H7 (cell line): ENCODE measurements around the gene TMPRSS3. TPM values are rescaled to one million over a fixed set of nuclear protein-coding genes. Genes with fewer than 3 reads are reported as not detected.
A peak's percentile ranks its signal among the peaks of the same experiment; 100 is the strongest.

Experiments used
- DNase-seq: peaks from one replicate; pipeline ENCODE4 v3.0.0; 2012
- H3K27me3 ChIP-seq: 2 replicates; pipeline ENCODE4 v1.6.0; 2011; ENCODE audit warnings: mild to moderate bottlenecking, low read length; ENCODE audit not compliant: control insufficient read depth, insufficient read depth
- H3K36me3 ChIP-seq: replicated peaks from 2 replicates; pipeline ENCODE4 v1.5.1; 2011; ENCODE audit warnings: low read length; ENCODE audit not compliant: control insufficient read depth, insufficient read depth
- H3K4me3 ChIP-seq: 2 replicates; pipeline ENCODE4 v1.5.1; 2011; ENCODE audit warnings: low read depth, mild to moderate bottlenecking, control low read depth, low read length, moderate library complexity; ENCODE audit not compliant: insufficient read depth
- total RNA-seq: library from RNA; depleted of rRNA; stranded (reverse); fragments of >200 nt; shearing (Covaris generic); gene quantifications from 2 replicates; pipeline ENCODE4 v1.2.3, GENCODE V29; 2014

TMPRSS3 gene
- total RNA-seq, 1 experiment from 2014 or later: not detected

DNA sequence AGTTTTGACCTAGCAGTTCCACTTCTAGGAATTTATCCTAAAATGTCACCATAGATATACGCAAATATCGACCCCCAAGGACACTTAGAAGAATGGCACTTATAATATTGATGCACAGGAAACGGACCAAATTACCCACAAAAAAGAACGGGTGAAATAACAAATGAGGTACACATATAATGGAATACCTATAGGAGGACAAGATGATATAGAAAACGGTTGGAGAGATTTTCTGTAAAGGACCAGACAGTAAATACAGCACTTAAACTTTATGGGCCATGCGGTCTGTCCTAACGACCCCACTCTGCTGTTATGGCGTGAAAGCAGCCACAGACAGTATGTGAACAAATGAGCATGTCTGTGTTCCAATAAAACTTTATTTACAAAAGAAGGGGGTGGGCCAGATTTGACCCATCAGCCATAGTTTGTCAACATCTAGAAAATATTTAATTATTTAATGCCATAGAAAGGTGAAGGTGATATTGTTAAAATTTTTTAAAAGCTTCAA, 2.4 kb downstream of the TMPRSS3 start:
- no peak overlapping the region for H3K4me3 ChIP-seq
- H3K36me3 ChIP-seq: no peaks in the 10 kb centered on the region
- no peaks in the 10 kb centered on the region for H3K27me3 ChIP-seq
- DNase-seq: no peak

DNA sequence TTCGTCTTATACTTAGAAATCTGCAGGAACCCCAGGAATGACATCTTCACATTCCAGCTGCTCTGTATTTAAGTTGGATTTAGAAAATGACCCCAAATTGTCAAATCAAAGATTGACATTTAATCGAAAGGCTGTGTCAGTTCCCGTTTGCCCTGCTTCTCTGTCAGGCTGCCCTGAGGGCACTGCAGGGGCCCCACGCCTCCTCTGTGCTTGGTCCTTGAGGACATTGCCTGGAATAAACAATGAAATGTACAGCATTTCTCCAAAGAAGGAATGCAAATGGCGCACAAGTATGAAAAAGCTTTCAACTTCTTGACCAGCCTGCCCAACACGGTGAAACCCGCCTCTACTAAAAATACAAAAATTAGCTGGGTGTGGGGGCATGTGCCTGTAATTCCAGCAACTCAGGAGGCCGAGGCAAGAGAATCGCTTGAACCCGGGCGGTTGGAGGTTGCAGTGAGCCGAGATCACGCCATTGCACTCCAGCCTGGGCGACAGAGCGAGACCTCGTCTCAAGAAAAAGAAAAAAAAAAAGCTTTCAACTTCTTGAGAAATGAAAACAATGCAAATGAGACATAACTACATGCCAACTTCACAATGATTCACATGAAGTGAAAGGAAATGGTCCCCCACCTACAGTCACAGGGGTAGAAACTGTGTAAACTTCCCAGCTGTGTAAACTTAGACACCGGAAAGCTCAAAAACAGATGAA, 3.0 kb downstream of the TMPRSS3 start:
- H3K36me3 ChIP-seq: no peaks in the 10 kb centered on the region
- no peak for DNase-seq
- H3K27me3 ChIP-seq: no peaks in the 10 kb centered on the region
- H3K4me3 ChIP-seq: no peak overlapping the region

DNA sequence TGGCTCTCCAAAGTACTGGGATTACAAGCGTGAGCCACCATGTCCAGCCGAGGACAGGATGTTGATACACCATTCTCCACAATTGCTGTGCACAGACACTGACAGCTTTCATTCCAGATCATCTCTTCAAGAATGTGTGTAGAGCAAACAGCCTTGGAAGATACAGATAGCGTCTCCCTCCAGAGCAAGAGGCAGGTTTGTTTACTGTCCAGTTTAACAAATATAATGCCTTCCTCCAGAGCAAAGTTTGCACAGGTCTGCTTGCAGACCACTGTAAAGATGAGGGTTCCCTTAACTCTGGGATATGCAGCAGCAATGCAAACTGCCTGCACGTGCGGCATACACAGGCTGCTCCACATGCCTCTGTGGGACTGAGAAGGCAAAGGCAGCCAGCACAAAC, 4.6 kb downstream of the TMPRSS3 start:
- no peak for DNase-seq
- no peaks in the 10 kb centered on the region for H3K27me3 ChIP-seq
- no peaks in the 10 kb centered on the region for H3K36me3 ChIP-seq
- no peak overlapping the region for H3K4me3 ChIP-seq

DNA sequence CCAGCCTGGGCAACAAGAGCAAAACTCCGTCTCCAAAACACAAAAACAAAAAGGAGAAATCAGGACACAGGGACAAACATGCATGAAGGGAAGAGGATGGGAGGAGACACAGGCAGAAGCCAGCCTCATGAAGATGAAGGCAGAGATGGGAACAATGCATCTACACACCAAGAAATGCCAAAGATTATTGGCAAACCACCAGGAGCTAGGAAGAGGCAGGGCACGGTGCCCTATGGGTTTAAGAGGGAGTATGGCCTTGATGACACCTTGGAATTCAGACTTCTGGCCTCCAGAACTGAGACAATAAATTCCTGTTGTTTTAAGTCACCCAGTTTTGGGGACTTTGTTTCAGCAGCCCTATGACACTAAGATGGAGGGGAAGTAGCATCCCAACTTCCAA, 5.2 kb downstream of the TMPRSS3 start:
- Histone ChIP-seq H3K36me3 (no peaks in the 10 kb centered on the region), H3K27me3 (no peaks in the 10 kb centered on the region), H3K4me3 (no peak overlapping the region)
- DNase-seq: no peak

DNA sequence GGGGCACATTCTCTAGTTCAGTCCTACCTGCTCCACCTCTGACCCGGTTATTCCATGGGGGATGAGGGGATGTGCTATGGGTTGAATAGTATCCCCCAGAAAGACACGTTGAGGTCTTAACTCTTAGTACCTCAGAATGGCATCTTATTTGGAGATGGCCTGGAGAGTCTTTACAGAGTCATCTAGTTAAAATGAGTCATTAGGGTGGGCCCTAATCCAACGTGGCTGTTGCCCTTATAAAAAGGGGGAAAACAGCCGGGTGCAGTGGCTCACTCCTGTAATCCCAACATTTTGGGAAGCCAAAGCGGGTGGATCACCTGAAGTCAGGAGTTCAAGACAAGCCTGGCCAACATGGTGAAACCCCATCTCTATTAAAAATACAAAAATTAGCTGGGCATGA, 5.7 kb downstream of the TMPRSS3 start:
- DNase-seq: no peak
- H3K4me3 ChIP-seq: no peak overlapping the region
- no peaks in the 10 kb centered on the region for H3K27me3 ChIP-seq

DNA sequence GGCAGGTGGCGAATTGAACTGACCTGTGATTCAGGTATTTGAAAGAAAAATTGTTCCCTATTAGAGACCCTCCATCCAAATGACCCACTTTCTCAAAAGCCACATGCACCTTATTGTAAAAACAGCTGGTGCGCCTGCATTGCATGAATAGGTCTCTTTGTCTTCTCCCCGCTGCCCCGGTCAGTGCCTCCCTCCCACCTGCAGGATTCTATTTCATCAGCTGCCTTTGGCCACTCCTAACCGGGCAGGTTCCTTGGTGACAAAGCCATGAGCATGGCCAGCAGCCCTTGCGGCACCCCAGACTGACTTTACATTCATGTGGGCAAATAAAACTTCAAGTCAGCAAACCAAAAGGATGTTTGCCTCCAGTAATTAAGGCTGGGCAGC, 6.4 kb downstream of the TMPRSS3 start:
- DNase-seq: peak; percentile 61
- H3K36me3 ChIP-seq: no peaks in the 10 kb centered on the region
- H3K27me3 ChIP-seq: no peaks in the 10 kb centered on the region
- H3K4me3 ChIP-seq: no peak overlapping the region

More for the DNA sequence above, 5.7 kb downstream of the TMPRSS3 start:
- H3K36me3 ChIP-seq: no peaks in the 10 kb centered on the region

DNA sequence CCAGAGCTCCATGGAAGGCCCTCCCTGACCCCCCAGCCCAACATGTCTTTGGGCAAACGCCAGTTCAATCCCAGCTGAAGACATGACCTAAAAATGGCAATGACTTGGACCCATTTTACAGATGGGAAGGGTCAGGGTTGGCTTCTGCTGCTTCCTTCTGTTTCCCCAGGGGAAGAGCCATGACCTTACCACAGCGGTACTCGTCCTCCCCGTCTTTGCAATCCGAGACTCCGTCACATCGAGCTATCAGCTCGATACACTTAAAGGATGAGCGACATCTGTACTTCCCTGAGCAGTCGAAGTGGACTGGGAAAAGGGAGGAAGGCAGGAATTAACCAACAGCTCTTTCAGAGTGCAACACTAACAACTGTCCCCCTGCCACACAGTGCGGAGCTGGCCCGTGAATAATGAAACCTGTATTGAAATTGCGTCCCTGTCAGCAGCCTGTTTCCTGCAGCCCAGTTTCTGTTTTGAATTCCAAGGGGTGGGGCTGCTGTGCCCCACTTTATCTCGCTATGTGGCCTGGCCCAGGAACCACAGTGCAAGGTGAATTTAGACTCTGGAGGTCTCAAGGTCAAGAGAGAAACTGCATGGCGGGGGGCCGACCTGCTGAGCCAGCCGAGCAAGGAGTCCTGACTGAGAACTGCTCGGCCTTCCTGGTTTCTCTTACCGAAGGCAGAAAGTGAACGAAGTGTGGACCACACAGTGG, 7.0 kb downstream of the TMPRSS3 start:
- Histone ChIP-seq H3K27me3 (no peaks in the 10 kb centered on the region), H3K4me3 (no peak overlapping the region), H3K36me3 (no peaks in the 10 kb centered on the region)
- DNase-seq: peak; percentile 55

DNA sequence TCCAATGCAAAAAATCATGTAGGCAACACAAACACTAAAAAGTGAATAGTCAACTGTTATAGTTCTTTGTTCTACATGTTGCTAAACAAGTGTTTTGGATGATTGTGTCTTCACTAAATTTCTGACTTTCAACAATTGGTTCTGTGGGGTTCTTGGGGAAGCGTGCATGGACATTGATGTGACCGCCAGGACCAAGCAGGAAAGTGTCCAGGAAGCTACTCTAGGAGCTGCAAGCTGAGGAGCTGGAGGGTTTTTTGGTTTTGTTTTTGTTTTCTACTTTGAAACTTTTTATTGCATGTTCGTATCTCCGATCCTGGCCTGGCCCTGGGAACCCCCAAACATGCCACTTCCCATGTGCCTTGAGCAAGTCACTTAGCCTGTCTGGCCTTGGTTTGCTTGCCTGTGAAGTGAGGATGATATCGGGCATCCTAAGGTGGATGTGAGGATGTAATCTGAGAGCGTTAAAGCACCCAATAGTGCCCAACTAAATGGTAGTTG, 8.0 kb downstream of the TMPRSS3 start:
- Histone ChIP-seq H3K27me3 (no peaks in the 10 kb centered on the region), H3K36me3 (no peaks in the 10 kb centered on the region), H3K4me3 (no peak overlapping the region)
- no peak for DNase-seq

DNA sequence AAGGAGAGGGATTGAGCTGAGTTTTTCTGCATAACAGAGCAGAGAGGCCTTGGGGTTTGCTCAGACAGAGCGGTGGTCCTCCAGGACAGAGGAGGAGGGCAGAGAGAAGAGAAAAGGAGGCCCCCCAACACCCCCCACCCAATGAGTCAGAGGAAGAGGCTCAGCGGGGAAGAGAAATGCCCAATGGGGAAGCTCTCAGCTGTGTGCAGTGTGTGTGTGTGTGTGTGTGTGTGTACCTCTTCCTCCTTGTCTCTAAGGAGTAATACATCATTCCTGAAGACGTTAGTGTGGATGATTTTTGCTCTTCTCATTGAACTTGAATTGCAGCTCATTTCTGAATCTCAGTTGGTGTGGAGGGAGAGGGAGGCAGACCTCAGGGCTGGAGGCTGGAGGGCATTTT, 8.7 kb downstream of the TMPRSS3 start:
- Histone ChIP-seq H3K36me3 (no peaks in the 10 kb centered on the region), H3K27me3 (no peaks in the 10 kb centered on the region), H3K4me3 (no peak overlapping the region)
- DNase-seq: peak; percentile 29

DNA sequence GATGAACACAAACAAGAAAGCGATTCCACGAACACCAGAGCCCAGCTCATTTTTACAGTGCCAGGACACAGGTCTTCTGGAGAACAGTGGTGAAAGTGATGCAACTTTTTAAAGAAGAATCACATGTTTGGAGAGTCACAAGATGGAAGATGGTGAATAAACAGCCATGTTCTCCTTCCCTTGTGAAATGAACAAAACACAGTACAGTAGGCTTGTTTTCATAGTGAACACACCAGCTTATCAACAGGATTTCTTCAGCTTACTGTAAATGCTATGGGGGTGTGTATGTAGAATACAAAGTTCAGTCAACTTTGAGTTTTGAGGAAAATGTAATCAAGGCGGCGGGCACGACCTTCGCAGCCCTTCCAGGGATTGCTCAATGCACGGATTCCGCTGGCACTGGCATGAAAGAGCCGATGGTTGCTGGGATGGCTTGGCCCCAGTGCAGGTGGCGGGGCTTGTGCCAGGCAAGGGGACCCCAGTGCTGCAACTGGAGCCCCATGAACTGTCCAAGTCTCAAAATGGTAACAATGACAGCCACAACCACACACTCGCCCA, 9.7 kb downstream of the TMPRSS3 start:
- Histone ChIP-seq H3K4me3 (no peak overlapping the region), H3K27me3 (no peaks in the 10 kb centered on the region), H3K36me3 (no peaks in the 10 kb centered on the region)
- DNase-seq: no peak

DNA sequence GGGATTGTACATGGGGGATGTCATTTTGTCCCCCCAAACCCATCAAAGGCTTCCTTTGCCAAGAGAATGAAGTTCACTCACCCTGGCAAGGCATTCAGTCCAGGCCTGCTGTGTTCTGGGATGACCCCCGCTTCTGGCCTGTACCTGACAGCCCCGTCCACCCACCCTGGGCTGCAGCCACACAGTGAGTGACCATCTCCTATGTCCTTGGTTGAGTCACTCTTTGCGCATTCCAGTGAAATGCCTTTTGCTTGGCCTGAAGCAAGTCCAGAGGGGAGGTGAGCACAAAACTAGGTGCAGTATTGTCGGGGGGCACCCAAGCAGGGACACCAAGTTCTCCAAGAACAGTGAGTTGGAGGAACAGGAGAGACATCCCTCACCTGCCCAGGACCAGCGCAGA, 10.2 kb downstream of the TMPRSS3 start:
- H3K4me3 ChIP-seq: no peak overlapping the region
- H3K27me3 ChIP-seq: no peaks in the 10 kb centered on the region
- no peak for DNase-seq
- H3K36me3 ChIP-seq: no peaks in the 10 kb centered on the region

DNA sequence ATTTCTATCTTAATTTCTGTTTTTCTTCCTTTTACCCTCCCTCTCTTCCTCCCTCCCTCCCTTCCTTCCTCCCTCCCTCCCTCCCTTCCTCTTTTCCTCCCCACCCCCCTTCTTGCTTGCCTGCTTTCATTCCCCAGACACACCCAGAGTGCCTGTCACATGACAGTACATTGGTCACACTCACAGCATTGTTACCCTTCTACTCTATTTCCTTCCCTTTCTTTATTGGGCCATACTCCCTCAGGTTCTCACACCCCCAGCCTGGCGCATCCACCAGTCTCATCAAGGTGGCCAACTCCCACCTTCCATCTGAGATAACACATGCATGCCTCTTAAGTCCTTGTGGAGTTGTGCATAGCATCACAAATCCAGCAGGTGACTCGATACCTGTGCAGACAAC, 10.9 kb downstream of the TMPRSS3 start:
- H3K27me3 ChIP-seq: no peaks in the 10 kb centered on the region
- no peaks in the 10 kb centered on the region for H3K36me3 ChIP-seq
- DNase-seq: no peak
- no peak overlapping the region for H3K4me3 ChIP-seq

DNA sequence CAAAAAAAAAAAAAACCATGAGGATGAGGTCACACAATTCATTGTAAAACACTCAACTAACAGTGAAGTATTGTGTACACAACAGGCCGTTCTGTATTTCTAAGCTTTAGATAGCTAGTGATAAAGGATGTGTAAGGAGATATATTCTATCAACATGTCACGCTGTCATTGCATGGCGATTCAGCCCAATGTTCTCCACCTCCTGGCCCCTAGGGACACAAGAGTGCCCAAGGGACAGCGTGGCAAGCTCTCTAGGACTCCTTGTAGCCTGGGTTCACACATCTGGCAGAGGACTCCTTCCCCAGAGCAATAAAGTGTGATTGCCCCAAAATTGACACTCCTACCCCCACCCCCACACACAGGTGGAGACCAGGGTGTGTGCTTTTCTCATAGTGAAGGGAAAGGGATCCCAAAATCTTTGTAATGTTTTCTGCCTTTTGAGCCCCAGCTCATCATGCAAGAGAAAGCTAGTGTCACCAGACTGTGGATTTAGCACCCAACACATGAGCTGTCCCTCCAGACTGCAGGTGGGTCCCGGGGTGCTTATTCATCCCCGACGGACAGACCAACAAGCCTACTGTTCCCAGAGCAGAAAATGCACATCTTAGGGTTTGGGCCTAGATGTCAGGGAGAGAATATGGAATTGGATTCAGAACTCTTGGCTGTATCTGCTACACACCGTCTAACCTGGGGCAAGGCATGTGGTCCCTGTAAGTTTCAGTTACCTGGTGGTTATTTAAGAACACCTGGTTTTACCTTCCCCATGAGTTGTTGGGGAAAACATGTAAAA, 11.5 kb downstream of the TMPRSS3 start:
- no peak overlapping the region for H3K4me3 ChIP-seq
- no peak for DNase-seq
- H3K36me3 ChIP-seq: no peaks in the 10 kb centered on the region
- H3K27me3 ChIP-seq: no peaks in the 10 kb centered on the region

DNA sequence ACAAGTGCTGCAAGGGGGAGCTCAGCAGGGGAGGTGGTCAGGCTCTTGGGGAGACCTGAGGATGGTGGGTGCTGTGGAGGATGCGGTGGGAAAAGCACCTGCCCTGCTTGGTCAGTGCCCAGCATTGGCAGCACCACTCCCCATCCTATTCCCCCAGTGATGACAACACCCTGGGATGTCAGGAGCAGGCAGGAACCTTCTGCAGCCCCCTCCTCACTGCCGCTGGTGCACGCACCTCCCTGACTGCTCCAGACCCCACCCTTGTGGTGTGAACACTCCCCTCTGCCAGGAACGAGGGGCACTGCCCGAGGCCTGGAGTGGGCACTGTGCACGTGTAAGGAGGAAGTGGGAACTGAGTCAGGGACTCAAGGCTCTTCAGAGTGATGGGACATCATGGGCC, 12.5 kb downstream of the TMPRSS3 start:
- DNase-seq: no peak
- Histone ChIP-seq H3K27me3 (no peaks in the 10 kb centered on the region), H3K36me3 (no peaks in the 10 kb centered on the region), H3K4me3 (no peak overlapping the region)
